ENCODE data around the gene TSHZ3.

Gene TSHZ3

DNA sequence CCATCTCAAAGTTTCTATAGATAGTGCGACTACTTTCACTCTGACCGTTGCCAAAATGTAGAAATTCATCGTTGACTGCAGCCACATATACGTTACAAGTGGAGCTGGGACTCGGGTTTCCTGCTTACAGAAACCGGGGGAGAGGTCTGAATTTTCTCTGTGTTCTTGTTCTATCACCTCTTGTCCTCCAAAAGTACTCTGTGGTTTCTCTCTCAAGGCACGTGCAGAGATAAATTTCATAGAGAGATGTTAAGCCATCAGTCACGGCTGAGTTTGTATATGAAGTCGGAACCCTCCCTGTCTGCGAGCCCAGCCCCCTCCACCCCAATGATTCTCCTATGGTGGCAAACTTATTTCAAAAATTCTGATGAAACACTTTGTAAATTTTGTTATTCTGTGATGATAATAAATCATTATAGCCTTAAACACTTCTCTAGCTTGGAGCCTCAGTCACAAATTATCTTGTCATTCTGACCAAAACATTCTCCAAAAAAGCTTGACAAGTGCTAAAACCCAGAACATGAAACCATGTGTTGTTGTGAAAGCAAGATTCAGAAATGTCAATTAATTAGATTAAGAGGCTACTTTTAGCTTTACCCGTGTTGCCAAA, 87.5 kb downstream of the TSHZ3 start:
- DNase-seq, result no peak

- no peak for DNase-seq
These were observed 88.1 kb downstream of the TSHZ3 start for GRCh38 chr19:31261019-31261602.

GRCh38 chr19:31260171-31260933, 88.9 kb downstream of the TSHZ3 start:
- no peak for DNase-seq

DNA sequence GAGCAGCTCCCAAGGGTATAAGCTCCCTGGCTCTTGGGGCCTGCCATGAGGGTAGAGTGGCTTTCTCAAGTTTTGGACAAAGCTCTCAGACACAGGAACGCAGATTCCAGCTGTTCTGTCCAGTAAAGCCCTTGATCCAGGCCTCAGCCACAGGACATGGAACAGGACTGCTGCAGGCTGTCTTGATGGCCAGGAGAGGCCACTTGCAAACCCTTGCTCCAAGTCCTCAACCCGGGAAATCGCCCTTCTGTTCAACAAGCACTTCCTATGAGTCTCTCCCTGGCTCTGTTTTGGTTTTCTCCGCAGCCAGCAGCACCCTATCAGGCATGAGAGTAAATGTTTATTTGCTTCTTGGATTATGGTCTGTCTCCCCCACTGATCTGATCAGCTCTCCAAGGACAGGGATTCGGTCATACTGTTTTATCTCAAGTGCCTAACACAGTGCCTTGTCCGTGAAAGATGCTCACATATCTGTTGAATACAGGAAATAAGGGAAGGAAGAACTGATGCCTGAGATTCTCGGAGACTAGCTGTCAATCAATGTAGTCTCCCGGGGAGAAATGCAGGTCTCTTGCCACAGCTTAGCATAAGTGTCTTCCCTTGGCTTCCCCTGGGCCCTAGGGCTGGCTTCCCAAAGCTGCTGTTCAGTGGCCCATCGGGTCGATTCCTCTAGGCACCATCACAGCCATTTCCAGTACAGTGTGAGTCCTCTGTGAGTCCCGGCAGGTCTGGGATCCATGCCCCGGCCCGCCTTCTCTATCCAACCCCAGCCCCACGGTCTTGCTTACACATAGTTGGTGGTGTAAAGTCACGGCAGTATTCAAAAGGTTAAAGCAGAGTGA, 90.8 kb downstream of the TSHZ3 start:
- no peak for DNase-seq

GRCh38 chr19:31257426-31258130, 91.7 kb downstream of the TSHZ3 start:
- no peak for DNase-seq

GRCh38 chr19:31257025-31257424, 92.2 kb downstream of the TSHZ3 start:
- DNase-seq, result no peak

DNA sequence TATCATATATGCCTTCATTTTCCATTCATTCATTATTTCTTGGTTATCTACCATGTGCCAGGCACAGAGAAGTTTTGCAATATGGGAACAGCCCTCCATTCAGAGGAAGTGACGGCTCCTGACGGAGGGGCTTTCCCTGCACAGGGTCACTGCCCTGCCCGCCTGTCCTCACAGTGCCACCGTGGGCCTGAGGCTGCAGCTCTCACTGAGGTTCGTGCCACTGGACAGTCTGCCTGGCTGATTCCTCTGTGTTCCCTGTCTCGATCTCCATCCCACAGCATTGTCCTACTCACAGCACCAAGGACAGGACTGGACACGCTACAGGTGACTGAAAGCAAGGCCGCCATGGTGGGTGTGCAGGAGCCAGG, 92.7 kb downstream of the TSHZ3 start:
- DNase-seq, result no peak

DNA sequence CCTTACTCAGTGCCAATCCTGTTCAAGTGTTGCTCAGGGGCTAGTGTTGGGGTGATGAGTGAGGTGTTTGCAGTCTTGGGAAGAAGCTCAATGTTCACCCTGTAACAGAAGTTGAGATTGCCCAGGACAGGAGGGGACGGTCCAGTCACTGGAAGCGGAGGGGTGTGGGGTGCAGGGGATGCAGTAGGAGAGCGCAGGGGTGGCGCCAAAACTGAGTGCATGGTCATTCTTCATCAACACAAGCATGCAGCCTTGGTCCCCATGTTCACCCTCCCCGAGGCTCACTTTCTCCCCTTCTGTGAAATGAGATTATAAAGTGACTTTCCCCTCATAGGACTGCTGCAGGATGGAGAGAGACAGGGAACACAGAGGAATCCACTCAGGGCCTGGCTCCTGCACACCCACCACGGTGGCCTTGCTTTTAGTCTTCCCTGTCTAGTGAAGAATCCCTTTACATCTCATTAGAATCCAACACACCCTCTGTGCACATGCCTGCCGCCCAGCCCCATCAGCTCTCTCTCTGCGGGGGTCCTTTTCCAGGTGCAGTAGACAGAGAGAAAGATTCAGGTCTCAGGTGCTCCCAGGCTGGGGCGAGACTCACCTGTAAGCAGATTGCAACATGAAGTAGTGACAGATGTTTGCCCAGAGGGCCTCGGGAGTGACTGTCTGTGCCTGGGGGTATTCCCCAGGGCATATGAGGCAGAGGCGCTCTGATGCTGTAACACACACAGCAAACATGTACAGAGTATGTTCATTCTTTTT, 93.2 kb downstream of the TSHZ3 start:
- DNase-seq, result no peak

DNA sequence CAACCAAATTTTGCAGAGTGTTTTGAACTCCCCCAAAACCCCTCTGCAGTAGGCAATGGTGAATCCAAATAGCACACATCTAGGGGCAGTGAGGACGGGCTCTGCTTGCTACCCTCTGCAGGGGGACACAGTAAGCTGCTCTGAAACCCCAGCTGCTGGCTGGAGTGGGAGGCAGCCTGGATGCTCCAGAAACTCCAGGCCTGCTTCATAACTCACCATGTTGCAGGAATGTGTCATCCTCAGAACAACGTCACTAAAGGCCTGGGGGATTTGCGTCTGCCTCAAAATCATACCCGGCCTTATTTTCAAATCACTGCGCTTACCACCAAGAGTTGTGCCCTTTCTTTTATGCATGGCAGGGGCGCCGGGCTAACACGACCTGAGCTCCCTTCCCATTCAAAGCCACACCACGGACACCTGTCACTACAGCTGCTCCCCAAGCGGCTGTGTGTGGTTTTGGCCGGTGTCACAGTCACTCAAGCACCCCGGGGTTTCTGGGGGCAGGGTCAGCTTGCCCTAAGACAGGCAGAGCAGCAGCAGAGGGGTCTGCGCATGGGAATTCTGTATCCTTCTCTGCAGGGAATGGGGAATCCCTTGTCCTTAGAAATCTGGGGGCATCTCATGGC, 93.9 kb downstream of the TSHZ3 start:
- DNase-seq, result no peak

GRCh38 chr19:31254611-31255010, 94.6 kb downstream of the TSHZ3 start:
- DNase-seq, result no peak

DNA sequence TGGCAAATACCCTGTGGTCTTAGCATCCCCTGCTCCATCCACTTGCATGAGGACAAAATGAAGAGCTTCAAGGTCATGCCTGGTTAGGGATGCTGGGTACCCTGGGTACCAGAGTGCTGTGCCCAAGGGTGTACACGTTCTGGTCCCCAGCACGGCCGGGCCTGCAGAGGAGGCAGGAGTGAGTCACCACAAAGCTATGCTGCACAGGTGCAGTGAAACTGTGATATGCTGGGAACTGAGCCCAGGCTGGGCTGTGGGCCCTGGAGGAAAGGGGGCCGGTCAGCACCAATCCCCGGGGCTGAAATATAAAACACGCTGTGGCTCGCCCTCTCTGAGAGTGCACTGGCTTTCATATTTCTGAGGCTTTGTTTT, 95.1 kb downstream of the TSHZ3 start:
- no peak for DNase-seq

DNA sequence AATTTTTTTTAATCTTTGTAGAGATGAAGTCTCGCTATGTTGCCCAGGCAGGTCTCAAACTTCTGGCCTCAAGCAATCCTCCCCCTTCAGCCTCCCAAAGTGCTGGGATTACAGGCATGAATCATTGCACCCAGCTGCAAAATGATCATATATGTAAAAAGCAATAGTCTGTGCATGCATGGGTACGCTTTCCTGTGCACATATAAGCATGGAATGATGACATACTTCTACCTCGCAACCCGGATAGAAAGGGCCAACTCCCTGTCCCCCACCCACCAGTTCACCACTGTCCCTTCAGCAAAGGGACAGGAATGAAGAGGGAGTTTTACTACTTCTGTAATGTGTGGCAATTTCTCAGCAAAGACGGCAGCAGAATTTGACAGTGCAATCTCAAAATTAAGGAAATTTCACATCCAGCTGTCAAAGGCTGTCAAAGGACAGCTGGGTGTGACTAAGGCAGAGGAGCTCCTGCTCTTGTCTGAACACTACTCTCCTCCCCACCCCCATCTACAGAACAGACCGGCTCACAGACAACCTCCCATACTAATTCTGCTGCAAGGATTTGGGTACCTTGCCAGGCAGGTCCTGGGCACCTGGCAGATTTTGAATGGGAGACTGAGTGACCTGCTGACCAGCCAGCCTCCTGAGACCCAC, 95.6 kb downstream of the TSHZ3 start:
- no peak for DNase-seq

DNA sequence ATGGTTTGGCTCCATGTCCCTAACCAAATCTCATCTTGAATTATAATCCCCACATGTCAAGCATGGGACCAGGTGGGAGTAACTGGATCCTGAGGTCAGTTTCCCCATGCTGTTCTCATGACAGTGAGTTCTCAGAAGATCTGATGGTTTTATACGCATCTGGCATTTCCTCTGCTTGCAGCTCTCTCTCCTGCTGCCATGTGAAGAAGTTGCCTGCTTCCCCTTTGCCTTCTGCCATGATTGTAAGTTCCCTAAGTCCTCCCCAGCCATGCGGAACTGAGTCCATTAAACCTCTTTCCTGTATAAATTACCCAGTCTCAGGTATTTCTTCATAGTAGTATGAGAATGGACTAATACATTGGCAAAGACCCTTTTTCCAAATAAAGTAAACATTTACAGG, 96.8 kb downstream of the TSHZ3 start:
- no peak for DNase-seq

GRCh38 chr19:31249217-31249616, 100.0 kb downstream of the TSHZ3 start:
- no peak for DNase-seq

DNA sequence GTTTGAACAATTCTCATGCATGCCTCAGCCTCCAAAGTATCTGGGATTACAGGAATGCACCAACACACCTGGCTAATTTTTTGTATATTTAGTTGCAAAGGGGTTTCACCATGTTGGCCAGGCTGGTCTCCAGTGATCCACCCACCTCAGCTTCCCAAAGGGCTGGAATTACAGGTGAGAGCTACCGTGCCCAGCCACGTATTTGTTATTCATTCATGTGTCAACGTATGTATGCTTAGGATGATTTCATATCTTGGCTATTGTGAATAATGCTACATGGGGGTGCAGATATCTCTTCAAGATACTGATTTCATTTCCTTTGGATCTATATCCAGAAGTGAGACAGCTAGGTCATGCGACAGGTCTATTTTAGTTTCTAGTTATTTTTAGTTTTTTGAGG, 113.4 kb downstream of the TSHZ3 start:
- DNase-seq, result no peak

- DNase-seq, result no peak
These were observed 115.9 kb downstream of the TSHZ3 start for GRCh38 chr19:31233295-31233800.

DNA sequence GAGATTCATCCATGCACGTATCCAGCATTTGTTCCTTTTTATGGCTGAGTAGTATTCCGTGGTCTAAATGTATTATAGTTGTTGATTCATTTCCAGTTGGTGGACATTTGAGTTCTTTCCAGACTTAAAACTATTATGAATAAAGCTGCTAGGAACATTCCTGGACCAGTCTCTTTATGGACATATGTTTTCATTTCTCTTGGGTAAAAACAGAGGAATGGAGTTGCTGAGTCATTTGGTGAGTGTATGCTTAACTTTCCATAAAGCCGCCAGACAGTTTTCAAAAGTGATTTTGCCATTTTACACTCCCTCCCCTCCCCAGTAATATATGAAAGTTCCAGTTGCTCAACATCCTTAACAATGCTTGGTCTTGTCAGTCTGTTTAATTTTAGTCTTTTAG, 116.4 kb downstream of the TSHZ3 start:
- DNase-seq, result no peak

DNA sequence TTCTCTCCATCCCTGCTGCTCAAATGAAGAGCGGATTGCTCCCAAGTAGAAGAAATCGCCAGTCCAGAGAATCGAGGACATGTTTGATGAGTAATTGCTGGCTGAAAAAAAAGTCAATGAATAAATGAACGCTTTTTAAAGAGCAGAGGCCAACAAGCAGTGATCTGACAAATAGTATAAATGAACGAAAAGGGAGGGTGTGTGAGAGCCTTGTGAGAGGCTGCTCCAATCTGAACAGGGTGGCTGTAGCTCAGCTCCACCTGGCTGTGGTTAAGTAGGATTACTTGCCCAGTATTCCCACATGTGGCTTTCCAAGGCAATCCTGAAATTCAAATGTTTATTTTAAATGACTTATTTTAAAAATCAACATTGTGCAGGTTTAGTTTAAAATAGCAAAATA, 117.1 kb downstream of the TSHZ3 start:
- no peak for DNase-seq

DNA sequence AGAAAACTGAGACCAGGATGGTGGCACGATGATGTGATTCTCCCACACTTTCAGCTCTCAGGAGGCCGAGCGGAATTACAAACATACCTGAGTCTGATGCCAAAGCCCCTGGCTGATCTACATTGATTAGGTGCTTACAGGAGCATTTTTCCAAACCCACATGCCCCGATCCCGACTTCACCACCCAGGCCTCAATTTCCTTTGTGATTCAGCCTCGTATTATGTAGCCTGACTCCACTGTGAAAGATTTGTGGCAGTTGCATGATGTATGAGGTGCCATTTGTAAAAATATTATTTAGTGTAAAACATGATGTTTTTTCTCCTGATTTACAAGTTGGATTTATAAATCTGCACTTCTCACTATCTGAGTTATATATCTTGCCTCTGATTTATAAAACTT, 118.0 kb downstream of the TSHZ3 start:
- no peak for DNase-seq

DNA sequence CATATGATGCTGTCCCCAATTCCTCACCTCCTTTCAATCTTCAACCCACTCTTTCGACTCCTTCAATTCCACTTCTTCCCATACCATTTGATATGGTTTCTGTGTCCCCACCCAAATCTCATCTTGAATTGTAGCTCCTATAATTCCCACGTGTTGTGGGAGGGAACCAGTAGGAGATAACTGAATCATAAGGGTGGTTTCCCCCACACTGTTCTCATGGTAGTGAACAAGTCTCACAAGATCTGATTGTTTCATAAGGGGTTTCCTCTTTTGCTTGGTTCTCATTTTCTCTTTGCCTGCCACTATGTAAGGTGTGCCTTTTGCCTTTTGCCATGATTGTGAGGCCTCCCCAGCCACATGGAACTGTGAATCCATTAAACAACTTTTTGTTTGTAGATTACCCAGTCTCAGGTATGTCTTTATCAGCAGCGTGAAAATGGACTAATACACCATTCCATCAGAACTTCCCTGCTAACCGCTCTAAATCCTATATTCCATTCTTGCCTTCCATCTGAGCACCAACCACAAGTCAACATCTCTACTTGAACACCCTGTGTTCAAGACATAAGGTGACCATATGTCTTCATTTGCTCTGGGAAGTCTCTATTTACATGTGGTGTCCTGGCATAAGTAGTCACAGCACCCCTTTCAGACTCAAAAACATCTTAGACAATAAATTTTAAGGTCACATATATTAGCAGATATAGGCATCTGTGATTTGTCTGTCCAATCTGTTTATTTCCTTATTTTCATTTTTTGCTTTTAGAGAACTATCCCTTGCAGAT, 122.9 kb downstream of the TSHZ3 start:
- DNase-seq, result no peak

Measured in CD4-positive, alpha-beta T cell treated with Interleukin-21 for 1 hour (primary cell).